Panc1 (cell line): ENCODE results near the gene ATP10A.

Source experiments
- POLR2AphosphoS5 ChIP-seq: IDR thresholded peaks from 2 replicates; pipeline ENCODE4 v1.6.1; 2012; ENCODE audit warnings: mild to moderate bottlenecking, low read depth, low read length, moderate library complexity
- TCF7L2 ChIP-seq: IDR thresholded peaks from 2 replicates; pipeline ENCODE4 v1.6.1; 2011; ENCODE audit warnings: mild to moderate bottlenecking, low read depth, low read length, inconsistent platforms
- TF ChIP-seq, protein P1 (sequence below): fragments of 450-650 bp; IDR thresholded peaks from 2 replicates; pipeline ENCODE4 v1.5.1; 2017; ENCODE audit warnings: mild to moderate bottlenecking
- TF ChIP-seq, protein P2 (sequence below), 2 experiments: IDR thresholded peaks; 2 replicates each; pipeline ENCODE4 v1.6.1; 2011 to 2012; ENCODE audit warnings: low read depth in 2 of 2, control low read depth in 1 of 2, low read length in 1 of 2, mild to moderate bottlenecking in 1 of 2, moderate library complexity in 1 of 2; ENCODE audit not compliant: insufficient read depth in 1 of 2

DNA sequence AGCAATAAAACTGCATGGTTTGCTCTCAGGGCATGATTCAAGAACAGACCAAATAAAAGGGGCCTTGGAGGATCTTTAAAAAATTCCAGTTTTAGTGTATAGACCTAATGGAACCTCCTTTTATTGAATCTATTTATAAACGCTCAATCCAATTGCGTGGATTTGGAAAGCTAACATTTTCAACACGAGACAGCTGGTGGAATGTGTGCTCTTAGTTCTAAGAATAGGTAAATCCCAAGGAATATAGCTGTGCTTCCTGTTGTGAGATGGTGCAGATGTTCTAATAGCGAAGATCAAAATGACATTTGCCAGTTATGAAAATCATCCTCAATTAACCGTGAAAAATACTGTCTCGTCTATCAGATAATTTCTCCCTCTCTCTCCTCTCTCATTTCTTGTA lies 192.5 kb downstream of the ATP10A start:
- TF ChIP-seq, protein P1, sequence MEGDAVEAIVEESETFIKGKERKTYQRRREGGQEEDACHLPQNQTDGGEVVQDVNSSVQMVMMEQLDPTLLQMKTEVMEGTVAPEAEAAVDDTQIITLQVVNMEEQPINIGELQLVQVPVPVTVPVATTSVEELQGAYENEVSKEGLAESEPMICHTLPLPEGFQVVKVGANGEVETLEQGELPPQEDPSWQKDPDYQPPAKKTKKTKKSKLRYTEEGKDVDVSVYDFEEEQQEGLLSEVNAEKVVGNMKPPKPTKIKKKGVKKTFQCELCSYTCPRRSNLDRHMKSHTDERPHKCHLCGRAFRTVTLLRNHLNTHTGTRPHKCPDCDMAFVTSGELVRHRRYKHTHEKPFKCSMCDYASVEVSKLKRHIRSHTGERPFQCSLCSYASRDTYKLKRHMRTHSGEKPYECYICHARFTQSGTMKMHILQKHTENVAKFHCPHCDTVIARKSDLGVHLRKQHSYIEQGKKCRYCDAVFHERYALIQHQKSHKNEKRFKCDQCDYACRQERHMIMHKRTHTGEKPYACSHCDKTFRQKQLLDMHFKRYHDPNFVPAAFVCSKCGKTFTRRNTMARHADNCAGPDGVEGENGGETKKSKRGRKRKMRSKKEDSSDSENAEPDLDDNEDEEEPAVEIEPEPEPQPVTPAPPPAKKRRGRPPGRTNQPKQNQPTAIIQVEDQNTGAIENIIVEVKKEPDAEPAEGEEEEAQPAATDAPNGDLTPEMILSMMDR = no peak
- no peak for TF ChIP-seq TCF7L2
- TF ChIP-seq, protein P2, sequence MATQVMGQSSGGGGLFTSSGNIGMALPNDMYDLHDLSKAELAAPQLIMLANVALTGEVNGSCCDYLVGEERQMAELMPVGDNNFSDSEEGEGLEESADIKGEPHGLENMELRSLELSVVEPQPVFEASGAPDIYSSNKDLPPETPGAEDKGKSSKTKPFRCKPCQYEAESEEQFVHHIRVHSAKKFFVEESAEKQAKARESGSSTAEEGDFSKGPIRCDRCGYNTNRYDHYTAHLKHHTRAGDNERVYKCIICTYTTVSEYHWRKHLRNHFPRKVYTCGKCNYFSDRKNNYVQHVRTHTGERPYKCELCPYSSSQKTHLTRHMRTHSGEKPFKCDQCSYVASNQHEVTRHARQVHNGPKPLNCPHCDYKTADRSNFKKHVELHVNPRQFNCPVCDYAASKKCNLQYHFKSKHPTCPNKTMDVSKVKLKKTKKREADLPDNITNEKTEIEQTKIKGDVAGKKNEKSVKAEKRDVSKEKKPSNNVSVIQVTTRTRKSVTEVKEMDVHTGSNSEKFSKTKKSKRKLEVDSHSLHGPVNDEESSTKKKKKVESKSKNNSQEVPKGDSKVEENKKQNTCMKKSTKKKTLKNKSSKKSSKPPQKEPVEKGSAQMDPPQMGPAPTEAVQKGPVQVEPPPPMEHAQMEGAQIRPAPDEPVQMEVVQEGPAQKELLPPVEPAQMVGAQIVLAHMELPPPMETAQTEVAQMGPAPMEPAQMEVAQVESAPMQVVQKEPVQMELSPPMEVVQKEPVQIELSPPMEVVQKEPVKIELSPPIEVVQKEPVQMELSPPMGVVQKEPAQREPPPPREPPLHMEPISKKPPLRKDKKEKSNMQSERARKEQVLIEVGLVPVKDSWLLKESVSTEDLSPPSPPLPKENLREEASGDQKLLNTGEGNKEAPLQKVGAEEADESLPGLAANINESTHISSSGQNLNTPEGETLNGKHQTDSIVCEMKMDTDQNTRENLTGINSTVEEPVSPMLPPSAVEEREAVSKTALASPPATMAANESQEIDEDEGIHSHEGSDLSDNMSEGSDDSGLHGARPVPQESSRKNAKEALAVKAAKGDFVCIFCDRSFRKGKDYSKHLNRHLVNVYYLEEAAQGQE (IDR thresholded peaks at IDR 0.05; ENCODE audit: insufficient read depth in 1 of 2, low read depth in 2 of 2, low read length in 1 of 2) = no peak
- TF ChIP-seq POLR2AphosphoS5 = no peak
